ENCODE results near the gene IFT74.
A peak's percentile ranks its signal among the peaks of the same experiment; 100 is the strongest.

The IFT74 gene

DNA sequence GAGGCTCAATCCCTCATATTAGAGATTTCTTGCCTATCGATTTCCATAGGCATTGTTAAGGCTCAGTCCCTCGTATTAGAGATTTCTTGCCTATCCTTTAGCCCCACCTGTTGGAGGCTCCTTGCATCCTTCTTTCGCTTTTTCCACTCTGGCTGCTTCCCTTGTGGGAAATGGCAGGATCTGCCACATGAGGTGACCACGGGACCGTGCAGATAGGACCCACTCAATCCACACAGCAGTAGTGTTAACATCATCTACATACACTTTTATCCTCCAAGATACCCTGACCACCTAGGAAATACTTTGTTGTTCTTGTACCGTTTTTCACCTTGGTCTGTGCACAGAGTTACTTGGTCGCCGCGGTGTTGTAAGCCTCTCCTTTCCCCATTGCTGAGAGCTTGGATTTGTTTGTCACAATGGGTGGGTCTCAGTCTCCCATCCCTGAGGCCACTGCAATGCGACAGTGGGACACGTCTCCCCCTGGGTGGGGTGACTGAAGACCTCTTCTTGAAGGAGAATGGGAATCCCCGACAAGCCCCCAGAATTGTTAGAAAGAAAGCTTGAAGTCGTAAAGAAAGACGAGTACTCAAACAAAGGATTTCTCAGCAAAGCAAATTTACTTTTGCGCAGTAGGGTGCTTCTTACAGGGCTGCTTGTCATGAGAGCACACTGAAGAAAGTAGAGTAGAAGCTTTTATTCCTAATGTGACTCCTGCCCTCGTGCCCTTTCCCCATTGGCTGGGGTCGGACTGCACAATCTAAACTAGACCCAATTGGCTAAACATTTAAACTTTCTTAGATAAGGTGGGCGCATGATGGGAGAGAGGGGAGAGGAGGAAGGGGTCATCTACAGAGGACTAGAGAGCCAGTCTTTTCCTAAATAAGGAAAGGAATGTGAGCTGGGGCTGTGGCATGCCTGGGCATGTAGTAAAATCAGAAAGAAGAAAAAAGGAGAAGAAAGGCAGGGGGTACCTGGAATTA is 19.8 kb downstream of the IFT74 start:
- peak; percentile 93 for DNase-seq

DNA sequence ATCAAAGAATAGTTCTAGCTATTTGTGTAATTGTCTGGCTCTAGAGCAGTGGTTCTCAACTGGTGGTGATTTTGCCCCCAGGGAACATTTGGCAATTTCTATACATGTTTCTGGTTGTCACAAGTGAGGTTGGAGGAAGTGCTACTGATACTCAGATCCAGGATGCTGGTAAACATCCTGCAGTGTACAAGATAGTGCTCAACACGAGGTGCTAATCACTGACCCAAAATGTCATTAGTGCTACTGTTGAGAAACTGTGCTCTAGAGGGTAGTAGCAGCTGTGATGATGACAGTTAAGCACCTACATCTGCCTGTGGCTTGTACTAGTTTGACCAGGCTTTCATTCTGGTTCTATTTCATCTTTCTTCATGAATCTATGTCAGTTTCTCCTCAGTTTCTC is 27.1 kb downstream of the IFT74 start:
- DNase-seq = no peak

DNA sequence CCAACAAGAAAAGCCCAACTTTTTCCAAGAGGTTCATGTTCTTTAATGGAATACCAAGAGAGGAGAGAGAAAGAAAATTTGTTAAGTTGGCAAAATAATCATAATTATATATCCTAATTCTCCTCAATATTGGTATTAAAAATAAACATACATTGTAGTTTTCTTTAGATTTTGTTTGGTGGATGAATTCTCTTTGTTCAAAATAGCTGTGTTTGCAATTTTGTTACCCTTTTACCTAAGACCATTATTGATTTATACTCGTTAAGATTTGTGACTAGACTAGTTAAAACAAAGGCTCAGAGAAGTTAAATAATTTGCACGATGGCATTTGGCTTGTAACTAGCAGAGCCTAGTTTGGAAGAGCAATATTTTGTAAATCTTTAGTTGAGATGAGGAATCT is 39.6 kb downstream of the IFT74 start:
- no peak for DNase-seq

GRCh38 chr9:27003426-27004077 is 47.3 kb downstream of the IFT74 start:
- DNase-seq = no peak

- DNase-seq = no peak
These were observed 49.3 kb downstream of the IFT74 start, which contains the start of gene LRRC19 for GRCh38 chr9:27005491-27005890. Gene LRRC19, minus strand, starts transcription at chr9:27005672. Its CDS starts 5,978 bp downstream, at chr9:26999694.

GRCh38 chr9:27019589-27019988 is 63.4 kb downstream of the IFT74 start:
- no peak for DNase-seq

DNA sequence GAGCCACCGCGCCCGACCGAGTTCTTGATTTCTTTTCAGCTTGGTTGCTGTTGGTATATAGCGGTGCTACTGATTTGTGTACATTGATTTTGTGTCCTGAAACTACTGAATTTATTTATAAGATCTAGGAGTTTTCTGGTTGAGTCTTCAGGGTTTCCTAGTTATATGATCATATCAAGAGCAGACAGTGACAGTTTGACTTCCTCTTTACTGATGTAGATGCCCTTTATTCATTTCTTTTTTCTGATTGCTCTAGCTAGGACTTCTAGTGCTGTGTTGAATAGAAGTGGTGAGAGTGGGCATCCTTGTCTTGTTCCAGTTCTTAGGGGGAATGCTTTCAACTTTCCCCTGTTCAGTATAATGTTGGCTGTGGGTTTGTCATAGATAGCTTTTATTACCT is 66.7 kb downstream of the IFT74 start:
- DNase-seq = no peak

- no peak for DNase-seq
These were observed 73.0 kb downstream of the IFT74 start for GRCh38 chr9:27029186-27029585.

DNA sequence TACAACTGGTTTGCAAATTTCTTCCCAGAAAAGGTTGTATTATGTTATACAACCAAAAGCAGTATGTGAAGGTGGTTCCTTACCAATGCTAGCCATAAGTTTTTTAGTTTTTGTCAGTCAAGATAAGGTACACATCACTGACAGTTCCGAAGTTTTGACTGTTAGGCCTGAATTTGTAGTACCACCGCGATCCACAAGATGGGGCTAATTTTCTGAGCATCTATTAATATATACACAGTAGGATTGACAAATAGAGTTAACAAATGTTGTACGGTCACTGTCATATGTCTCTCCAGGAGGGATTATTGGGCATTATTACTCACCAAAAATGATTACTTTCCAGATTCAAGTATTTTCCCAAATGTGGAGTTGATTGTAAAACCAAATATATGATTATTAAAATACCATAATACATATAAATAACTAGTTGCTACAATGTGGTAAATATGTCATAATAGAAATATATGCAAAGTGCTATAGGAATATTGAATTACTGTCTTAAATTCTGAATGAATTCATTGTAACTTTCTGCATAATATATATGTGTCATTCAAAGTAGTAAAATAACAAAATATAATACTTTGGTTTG is 77.7 kb downstream of the IFT74 start:
- peak; percentile 64 for DNase-seq

GRCh38 chr9:27037499-27037898 is 81.3 kb downstream of the IFT74 start:
- no peak for DNase-seq

- DNase-seq = no peak
These were observed 85.5 kb downstream of the IFT74 start for GRCh38 chr9:27041746-27042145.

DNA sequence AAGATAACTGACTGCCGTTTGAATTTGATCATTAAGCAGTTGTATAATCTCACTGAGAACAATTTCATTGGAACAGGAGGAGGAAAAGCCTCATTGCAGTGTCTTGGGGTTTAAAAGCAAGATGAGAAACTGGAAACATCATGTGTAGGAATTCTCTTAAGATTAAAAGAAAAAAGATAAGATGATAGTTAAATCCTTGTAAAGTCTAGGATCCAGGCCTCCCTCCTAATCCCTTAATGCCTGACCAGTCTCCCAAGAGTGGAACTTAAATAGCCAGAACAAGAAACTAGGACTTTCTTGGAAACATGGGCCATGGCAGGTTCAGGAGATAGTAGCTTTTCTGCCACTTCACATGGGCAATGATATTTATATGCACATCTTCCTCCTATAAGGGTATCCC is 86.3 kb downstream of the IFT74 start:
- DNase-seq = no peak

DNA sequence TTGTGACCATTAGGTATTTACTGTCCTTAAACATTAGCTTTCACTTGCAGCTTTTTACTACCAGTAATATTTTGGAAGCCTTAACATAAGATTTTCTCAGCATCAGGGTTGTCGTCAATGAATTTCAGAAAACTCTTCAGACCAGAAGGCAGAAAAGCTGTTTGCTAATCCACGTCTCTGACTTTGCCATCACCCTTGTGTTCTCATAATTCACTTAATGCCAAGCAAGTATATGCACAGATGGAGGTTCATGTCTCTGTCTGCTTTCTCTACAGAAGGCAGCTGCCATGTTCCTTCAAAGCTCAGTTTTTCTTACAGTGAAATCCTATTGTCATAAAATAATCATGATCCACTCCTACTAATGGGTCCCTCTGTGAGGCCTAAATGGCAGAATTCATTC is 87.0 kb downstream of the IFT74 start:
- no peak for DNase-seq

GRCh38 chr9:27047136-27047535 is 90.9 kb downstream of the IFT74 start:
- DNase-seq = no peak

GRCh38 chr9:27053369-27054022 is 97.3 kb downstream of the IFT74 start:
- DNase-seq = no peak

DNA sequence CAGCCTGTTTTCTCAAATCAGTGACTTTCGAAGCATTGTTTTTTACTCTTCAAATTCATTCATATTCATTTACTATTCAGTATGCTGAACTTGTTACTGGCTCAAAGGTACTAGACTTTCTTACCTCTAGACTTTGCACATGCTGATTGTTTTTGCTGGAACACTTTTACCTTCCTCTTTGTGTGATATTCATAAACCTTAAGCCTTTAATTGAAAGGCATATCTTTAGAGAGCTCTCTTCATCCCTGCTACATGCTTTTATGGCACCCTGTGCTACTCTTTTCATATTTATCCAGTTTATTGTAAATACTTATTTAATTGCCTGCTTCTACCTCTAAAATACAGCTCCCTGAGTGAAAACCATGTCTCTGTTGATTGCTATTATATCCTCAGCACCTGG is 97.9 kb downstream of the IFT74 start:
- no peak for DNase-seq

DNA sequence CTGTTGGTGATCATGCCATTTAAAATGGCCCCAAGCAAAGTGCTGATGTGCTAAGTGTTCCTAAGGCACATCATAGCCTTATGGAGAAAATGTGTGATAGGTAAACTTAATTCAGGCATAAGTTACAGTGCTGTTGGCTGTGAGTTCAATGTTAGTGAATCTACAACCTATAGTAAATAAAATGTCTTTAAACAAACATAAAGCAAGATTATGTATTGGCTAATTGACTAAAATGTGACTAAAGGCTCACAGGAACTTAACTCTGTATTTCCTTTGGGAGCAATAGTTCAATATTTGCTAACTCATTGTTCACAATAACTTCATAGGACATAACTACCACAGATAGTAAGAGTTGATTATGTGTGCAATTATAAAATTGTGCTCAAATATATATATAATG is 98.6 kb downstream of the IFT74 start:
- DNase-seq = no peak

DNA sequence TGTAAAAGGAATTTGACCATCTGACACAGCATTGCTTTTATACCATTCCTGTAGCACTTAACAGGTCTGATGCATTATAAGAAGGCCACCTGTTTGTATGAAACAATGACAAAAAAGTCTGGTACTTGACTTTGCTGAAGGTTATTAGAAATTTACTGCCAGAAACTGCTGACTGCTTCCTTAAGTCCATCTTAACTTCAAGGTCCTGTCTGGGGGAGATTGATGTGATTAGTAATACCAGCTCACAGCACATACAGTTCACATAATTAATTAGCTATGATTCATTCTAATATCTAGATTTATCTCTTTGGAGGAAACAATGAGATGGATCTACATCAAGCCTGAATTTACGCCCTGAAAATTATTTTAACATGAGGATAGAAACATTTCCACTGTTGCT is 103.2 kb downstream of the IFT74 start:
- no peak for DNase-seq

GRCh38 chr9:27059907-27060306 is 103.7 kb downstream of the IFT74 start:
- no peak for DNase-seq

- no peak for DNase-seq
These were observed 109.1 kb downstream of the IFT74 start for GRCh38 chr9:27065288-27065687.

DNA sequence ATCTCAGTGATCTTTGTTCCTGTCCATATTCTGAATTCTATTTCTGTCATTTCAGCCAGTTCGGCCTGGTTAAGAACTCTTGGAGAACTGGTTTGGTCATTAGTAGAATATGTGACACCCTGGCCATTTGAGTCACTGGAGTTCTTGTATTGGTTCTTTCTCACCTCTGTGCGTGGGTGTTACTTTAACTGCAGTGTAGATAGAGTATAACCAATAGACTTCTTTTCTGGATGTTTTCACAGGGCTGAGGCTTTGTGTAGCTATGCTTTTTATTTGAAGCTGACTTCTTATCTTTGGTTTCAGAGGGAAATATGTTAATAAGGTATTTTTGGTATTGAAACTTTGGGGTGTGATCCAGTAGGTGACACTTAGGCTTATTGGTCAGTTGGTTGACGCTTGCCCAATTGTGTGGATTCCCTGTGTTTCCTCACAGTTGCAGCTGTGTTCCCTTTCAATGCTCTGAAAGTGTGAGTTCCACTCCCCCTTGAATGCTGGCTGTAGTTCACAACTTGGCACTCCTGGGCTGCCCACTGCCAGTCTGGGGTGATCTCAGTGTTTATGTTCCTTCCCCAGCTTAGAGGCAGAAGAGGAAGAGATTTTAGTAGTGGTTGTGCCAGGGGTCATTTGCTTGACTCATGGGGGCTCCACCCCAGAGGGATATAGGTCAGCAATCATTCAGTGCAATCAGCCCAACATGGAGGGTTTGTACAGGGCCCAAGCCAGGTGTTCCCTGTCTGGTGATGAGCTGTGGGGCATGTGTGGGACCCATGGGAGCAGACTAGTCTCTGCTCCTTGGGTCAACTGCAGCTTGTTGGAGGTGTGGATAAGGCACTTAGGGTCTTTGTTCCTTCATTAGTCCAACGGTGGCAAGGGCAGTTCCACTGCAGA is 117.9 kb downstream of the IFT74 start:
- no peak for DNase-seq

GRCh38 chr9:27078685-27079084 is 122.5 kb downstream of the IFT74 start:
- DNase-seq = no peak
